HG02884 (cell line): Measurements from ENCODE around the gene KRT83.
"Not testable (repeated sequence)": the region's sequence is repeated elsewhere in the genome, so short reads cannot be mapped to it uniquely, and the experiment has no call there.

Source experiments
- ATAC-seq: cut with Tn5 transposase; IDR thresholded peaks from one replicate; pipeline ENCODE4 v1.9.1; 2021; ENCODE audit warnings: mild to moderate bottlenecking, moderate library complexity; ENCODE audit not compliant: unreplicated experiment

Gene KRT83

GRCh38 chr12:52312086-52312485 lies 9.1 kb downstream of the KRT83 start:
- ATAC-seq: no peak

- ATAC-seq: no peak
These were observed 9.9 kb downstream of the KRT83 start for GRCh38 chr12:52311285-52311648.

GRCh38 chr12:52310622-52311284 lies 10.4 kb downstream of the KRT83 start:
- ATAC-seq: no peak

GRCh38 chr12:52308806-52309425 lies 12.3 kb downstream of the KRT83 start:
- no peak for ATAC-seq

GRCh38 chr12:52307836-52308805 lies 13.1 kb downstream of the KRT83 start:
- no peak for ATAC-seq

GRCh38 chr12:52306731-52307130 lies 14.5 kb downstream of the KRT83 start:
- ATAC-seq: no peak

GRCh38 chr12:52305921-52306705 lies 15.1 kb downstream of the KRT83 start:
- no peak for ATAC-seq

GRCh38 chr12:52304941-52305411 lies 16.2 kb downstream of the KRT83 start:
- peak; percentile 67 for ATAC-seq

GRCh38 chr12:52302242-52302914 lies 18.8 kb downstream of the KRT83 start:
- ATAC-seq: not testable (repeated sequence)

- ATAC-seq: not testable (repeated sequence)
These were observed 19.5 kb downstream of the KRT83 start for GRCh38 chr12:52301721-52302120.

- ATAC-seq: no peak
These were observed 20.2 kb downstream of the KRT83 start for GRCh38 chr12:52300796-52301691.

GRCh38 chr12:52298677-52299190 lies 22.5 kb downstream of the KRT83 start:
- ATAC-seq: no peak

- ATAC-seq: no peak
These were observed 24.5 kb downstream of the KRT83 start for GRCh38 chr12:52296572-52297215.

GRCh38 chr12:52295663-52296062 lies 25.5 kb downstream of the KRT83 start:
- ATAC-seq: no peak

- no peak for ATAC-seq
These were observed 26.4 kb downstream of the KRT83 start for GRCh38 chr12:52294803-52295202.

GRCh38 chr12:52293926-52294325 lies 27.3 kb downstream of the KRT83 start:
- no peak for ATAC-seq

GRCh38 chr12:52291267-52291935 lies 29.8 kb downstream of the KRT83 start, which contains the start of gene KRT81:
Gene KRT81, minus strand, starts transcription at chr12:52291534. Its CDS starts 69 bp downstream, at chr12:52291465.
- no peak for ATAC-seq
